ENCODE measurements around the gene SLC45A1. TPM values are rescaled to one million over a fixed set of nuclear protein-coding genes. Genes with fewer than 3 reads are reported as not detected.

Gene SLC45A1
- total and polyA plus RNA-seq, 9 of the 15 experiments (the other 6 are each of a cell fraction or from before 2014, with no cell fraction given): not detected

DNA sequence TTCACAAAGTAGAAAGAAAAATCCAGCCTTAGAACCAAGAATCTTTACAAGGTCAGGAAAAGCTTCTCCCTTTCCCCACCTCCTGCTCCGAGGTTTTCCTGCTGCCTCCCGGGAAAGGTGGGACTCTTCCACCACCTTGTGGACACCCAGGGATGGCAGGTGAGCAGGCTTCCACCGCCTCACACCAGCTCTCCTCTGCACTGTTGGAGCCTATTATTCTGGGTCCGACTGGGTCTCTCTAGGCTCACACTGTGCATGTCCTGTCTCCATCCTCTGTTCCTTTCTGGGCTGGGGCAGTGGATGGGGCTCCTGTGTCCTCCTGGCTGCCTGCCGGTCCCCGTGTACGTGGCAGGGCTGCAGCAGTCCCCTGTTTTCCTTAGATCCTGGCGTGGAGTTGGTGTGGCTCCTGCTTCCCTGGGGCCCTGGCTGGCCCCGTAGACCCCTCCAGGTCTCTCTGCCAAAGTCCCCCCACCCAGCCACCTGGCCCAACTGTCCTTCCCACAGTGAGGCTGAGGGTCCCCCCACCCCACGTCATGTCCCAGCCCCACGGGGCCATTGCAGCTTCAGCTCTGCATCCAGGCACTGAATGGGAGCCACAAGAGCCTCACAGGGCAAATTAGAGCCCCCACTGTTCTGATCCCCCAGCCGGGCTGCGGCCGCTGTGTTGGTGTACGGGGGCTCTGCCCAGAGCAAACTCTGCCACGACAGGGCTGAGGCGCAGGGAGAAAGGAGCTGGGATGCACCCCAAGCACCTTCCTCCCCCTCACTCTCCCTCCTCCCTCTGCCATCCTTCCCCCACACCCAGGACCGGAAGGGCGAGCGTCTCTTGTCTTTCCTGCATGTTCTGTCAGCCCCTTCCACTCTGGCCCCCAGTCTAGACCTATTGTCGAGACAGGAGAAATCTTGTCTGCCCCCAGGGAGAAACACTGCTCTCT is 3.3 kb upstream of the SLC45A1 start (continued):
- TF ChIP-seq SRSF7 (optimal IDR thresholded peaks at IDR 0.05; ENCODE audit: low read depth, low read length): no peak
- no peak for TF ChIP-seq NELFE (IDR thresholded peaks at IDR 0.05; ENCODE audit: insufficient read depth, insufficient read length)

DNA sequence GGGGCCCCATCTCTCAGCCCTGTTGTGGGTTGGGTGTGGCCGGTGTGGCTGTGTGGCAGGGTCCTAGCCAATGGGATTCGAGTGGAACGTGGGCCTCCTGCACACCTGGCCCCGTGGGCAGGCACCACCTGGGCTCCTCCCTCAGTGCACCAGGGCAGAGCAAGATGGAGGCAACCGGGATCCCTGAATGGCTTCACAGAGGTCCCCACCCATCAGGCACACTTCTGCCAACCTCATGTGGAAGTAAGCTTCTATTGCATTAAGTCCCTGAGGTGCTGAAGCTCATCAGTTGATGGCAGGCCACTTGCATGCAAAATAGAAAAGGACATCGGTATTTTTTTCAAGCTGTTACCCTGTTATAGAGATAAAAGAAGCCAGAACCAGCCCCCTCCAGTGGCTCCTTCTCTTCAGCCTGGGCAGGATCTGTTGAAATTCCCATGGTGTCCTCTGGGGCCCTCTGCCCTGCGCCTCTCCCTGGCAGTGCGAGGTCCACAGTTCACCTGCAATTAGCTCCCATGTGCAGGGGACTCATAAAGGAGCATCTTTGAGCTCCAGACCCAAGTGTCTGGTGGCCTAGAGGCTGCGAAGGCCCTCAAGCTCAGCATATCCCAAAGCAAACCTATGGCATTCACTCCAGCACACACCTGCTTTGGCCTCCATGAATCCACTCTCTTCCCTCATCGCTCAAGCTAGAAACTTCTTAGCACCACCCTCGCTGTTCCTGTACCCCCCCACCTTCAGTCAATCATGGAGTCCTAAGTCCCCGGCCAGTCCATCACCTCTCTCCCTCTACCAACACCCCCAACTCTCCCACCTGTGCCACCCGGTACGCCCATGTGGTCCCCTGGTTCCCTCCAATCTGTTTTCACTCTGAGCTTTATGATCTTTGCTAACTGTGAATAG is 2.1 kb upstream of the SLC45A1 start:
- H3K36me3 ChIP-seq (ENCODE audit: control insufficient read depth, insufficient read depth, low read length): no peaks in the 10 kb centered on the region
- 3% methylated on average over 14 of the region's 14 CpGs for WGBS (ENCODE audit: insufficient coverage, low coverage, missing lambda C conversion rate)
- H3K79me2 ChIP-seq (ENCODE audit: control insufficient read depth, insufficient read depth, low read length): no peaks in the 10 kb centered on the region
- H3K9me1 ChIP-seq (ENCODE audit: control insufficient read depth, insufficient read depth, low read length): no peaks in the 10 kb centered on the region
- no peaks in the 10 kb centered on the region for H3K9me3 ChIP-seq (replicated peaks; ENCODE audit: control insufficient read depth, insufficient read depth, low read depth, low read length)
- no TSS peak for BruUV-seq (replicated peaks)
- H3K4me1 ChIP-seq (replicated peaks in 1 of 2; ENCODE audit: control insufficient read depth in 2 of 2, insufficient read depth in 2 of 2, low read length in 2 of 2): peaks cover 0 to 21% of the 10 kb centered on the region in 2 experiments; a peak in 3 of 5 replicates
- DNase-seq (ENCODE audit: extremely low read depth in 1 of 4, low spot score in 3 of 4) (no peak), FAIRE-seq (no peak), ATAC-seq (peak; percentile 32; the same call in 2 of the 3 replicates)
- H2AFZ ChIP-seq (ENCODE audit: low read depth, low read length): no peak overlapping the region
- peaks cover 31 to 83% of the 10 kb centered on the region in 2 experiments for H3K27me3 ChIP-seq (ENCODE audit: control insufficient read depth in 2 of 2, insufficient read depth in 2 of 2, low read length in 2 of 2)
- no peak overlapping the region for H3K4me2 ChIP-seq (ENCODE audit: insufficient read depth, low read length)
- H3K4me3 ChIP-seq: no peak overlapping the region
- peaks cover 5% of the 10 kb centered on the region; the same call in 1 of the 2 replicates for H4K20me1 ChIP-seq (replicated peaks; ENCODE audit: control insufficient read depth, insufficient read depth, low read length)
- ChIA-PET CTCF (ENCODE audit: low intra/inter-chr PET ratio) (interaction anchor here (1.5 to 4.1 kb wide), 3 partner anchors 284 to 340 kb away, joined by 4 to 33 read pairs (median 23); no protein-coding TSS in a partner anchor), POLR2A (interaction anchor here (0.6 to 1.3 kb wide), 8 partner anchors 20 to 1089 kb away, joined by 3 read pairs; no protein-coding TSS in a partner anchor)
- intact Hi-C loops (cut with micrococcal nuclease): loop anchor here (10.0 kb wide), 1 partner anchor 171 kb away; no protein-coding TSS in a partner anchor
- in situ Hi-C loops (cut with MboI): loop anchor here (25.0 kb wide), 1 partner anchor 654 kb away; no protein-coding TSS in a partner anchor
- no peak overlapping the region for H3K9ac ChIP-seq (ENCODE audit: insufficient read depth in 1 of 2, low read depth in 2 of 2, low read length in 2 of 2)
- H3K27ac ChIP-seq (ENCODE audit: extremely low read depth, low read depth, low read length): no peak overlapping the region
- TF ChIP-seq ZNF717 (CRISPR knock-in tag; IDR thresholded peaks at IDR 0.05): no peak
- no peak for TF ChIP-seq NCOA2 (IDR thresholded peaks at IDR 0.05; ENCODE audit: partially characterized antibody in 2 of 2)
- no peak for TF ChIP-seq GATAD2B (IDR thresholded peaks at IDR 0.05; ENCODE audit: borderline replicate concordance)
- TF ChIP-seq, protein P1, sequence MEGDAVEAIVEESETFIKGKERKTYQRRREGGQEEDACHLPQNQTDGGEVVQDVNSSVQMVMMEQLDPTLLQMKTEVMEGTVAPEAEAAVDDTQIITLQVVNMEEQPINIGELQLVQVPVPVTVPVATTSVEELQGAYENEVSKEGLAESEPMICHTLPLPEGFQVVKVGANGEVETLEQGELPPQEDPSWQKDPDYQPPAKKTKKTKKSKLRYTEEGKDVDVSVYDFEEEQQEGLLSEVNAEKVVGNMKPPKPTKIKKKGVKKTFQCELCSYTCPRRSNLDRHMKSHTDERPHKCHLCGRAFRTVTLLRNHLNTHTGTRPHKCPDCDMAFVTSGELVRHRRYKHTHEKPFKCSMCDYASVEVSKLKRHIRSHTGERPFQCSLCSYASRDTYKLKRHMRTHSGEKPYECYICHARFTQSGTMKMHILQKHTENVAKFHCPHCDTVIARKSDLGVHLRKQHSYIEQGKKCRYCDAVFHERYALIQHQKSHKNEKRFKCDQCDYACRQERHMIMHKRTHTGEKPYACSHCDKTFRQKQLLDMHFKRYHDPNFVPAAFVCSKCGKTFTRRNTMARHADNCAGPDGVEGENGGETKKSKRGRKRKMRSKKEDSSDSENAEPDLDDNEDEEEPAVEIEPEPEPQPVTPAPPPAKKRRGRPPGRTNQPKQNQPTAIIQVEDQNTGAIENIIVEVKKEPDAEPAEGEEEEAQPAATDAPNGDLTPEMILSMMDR (IDR thresholded peaks at IDR 0.05 in 2 of 3, conservative IDR thresholded peaks at IDR 0.05 in 1 of 3; ENCODE audit: insufficient read depth in 2 of 3, low read depth in 1 of 3, low read length in 3 of 3): peak; percentile 27 to 65 (median 40); a peak in 4 of 6 replicates
- TF ChIP-seq NFYB (IDR thresholded peaks at IDR 0.05; ENCODE audit: extremely low read depth, insufficient read length): peak; percentile 4
- TF ChIP-seq CBX1 (IDR thresholded peaks at IDR 0.05; ENCODE audit: low read depth): no peak
- TF ChIP-seq ZNF830 (CRISPR knock-in tag; IDR thresholded peaks at IDR 0.05): no peak
- TF ChIP-seq ZNF707 (CRISPR knock-in tag; conservative IDR thresholded peaks at IDR 0.05): no peak
- TF ChIP-seq SLC30A9 (CRISPR knock-in tag; IDR thresholded peaks at IDR 0.05): no peak
- TF ChIP-seq, protein P2, sequence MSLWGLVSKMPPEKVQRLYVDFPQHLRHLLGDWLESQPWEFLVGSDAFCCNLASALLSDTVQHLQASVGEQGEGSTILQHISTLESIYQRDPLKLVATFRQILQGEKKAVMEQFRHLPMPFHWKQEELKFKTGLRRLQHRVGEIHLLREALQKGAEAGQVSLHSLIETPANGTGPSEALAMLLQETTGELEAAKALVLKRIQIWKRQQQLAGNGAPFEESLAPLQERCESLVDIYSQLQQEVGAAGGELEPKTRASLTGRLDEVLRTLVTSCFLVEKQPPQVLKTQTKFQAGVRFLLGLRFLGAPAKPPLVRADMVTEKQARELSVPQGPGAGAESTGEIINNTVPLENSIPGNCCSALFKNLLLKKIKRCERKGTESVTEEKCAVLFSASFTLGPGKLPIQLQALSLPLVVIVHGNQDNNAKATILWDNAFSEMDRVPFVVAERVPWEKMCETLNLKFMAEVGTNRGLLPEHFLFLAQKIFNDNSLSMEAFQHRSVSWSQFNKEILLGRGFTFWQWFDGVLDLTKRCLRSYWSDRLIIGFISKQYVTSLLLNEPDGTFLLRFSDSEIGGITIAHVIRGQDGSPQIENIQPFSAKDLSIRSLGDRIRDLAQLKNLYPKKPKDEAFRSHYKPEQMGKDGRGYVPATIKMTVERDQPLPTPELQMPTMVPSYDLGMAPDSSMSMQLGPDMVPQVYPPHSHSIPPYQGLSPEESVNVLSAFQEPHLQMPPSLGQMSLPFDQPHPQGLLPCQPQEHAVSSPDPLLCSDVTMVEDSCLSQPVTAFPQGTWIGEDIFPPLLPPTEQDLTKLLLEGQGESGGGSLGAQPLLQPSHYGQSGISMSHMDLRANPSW (CRISPR knock-in tag; IDR thresholded peaks at IDR 0.05): no peak
- no peak for TF ChIP-seq ZNF561 (CRISPR knock-in tag; conservative IDR thresholded peaks at IDR 0.05)

Measured in K562 (cell line).